ENCODE results near the gene CEMIP.

- TF ChIP-seq CTCF (optimal IDR thresholded peaks at IDR 0.05 in 1 of 3, IDR thresholded peaks at IDR 0.05 in 1 of 3, conservative IDR thresholded peaks at IDR 0.05 in 1 of 3; ENCODE audit: extremely low read depth in 1 of 3, insufficient read depth in 2 of 3, low read length in 3 of 3) = no peak
- no peak for TF ChIP-seq EZH2 (IDR thresholded peaks at IDR 0.05; ENCODE audit: low read length)
Measured at GRCh38 chr15:80744415-80744814, 34.8 kb upstream of the CEMIP start.

Data from keratinocyte (primary cell).